HEK293 (cell line): Measurements from ENCODE around the gene WIPF3.

Experiments
- RBAK ChIP-seq: fragments of 450-650 bp; formaldehyde crosslinking; IDR thresholded peaks from 2 replicates; pipeline ENCODE4 v1.5.1; 2016; ENCODE audit warnings: missing biosample characterization, missing genetic modification characterization
- YY1 ChIP-seq: fragments of 450-650 bp; formaldehyde crosslinking; IDR thresholded peaks from 2 replicates; pipeline ENCODE4 v1.5.1; 2018; ENCODE audit warnings: missing biosample characterization, missing genetic modification characterization
- ZNF292 ChIP-seq: fragments of 450-650 bp; formaldehyde crosslinking; IDR thresholded peaks from 2 replicates; pipeline ENCODE4 v1.5.1; 2016; ENCODE audit warnings: low read depth, missing biosample characterization, missing genetic modification characterization, borderline replicate concordance
- ZNF302 ChIP-seq: fragments of 450-650 bp; formaldehyde crosslinking; IDR thresholded peaks from 2 replicates; pipeline ENCODE4 v1.5.1; 2016; ENCODE audit warnings: missing biosample characterization, missing genetic modification characterization, low read depth
- ZNF423 ChIP-seq: fragments of 450-650 bp; formaldehyde crosslinking; IDR thresholded peaks from 2 replicates; pipeline ENCODE4 v1.5.1; 2016; ENCODE audit warnings: missing biosample characterization, missing genetic modification characterization
- ZNF530 ChIP-seq: fragments of 450-650 bp; formaldehyde crosslinking; IDR thresholded peaks from 2 replicates; pipeline ENCODE4 v1.5.1; 2016; ENCODE audit warnings: low read depth, missing biosample characterization, missing genetic modification characterization
- ZNF548 ChIP-seq: fragments of 450-650 bp; formaldehyde crosslinking; IDR thresholded peaks from 2 replicates; pipeline ENCODE4 v1.5.1; 2016; ENCODE audit warnings: missing biosample characterization, missing genetic modification characterization
- TF ChIP-seq, protein P1 (sequence below): fragments of 450-650 bp; formaldehyde crosslinking; IDR thresholded peaks from 2 replicates; pipeline ENCODE4 v1.5.1; 2016; ENCODE audit warnings: missing biosample characterization, missing genetic modification characterization
- TF ChIP-seq, protein P2 (sequence below): fragments of 450-650 bp; formaldehyde crosslinking; IDR thresholded peaks from 2 replicates; pipeline ENCODE4 v1.5.1; 2017; ENCODE audit warnings: missing biosample characterization, mild to moderate bottlenecking, missing genetic modification characterization, moderate library complexity
- TF ChIP-seq, protein P3 (sequence below): fragments of 450-650 bp; formaldehyde crosslinking; IDR thresholded peaks from 2 replicates; pipeline ENCODE4 v1.5.1; 2016; ENCODE audit warnings: missing biosample characterization, missing genetic modification characterization, low read depth
- TF ChIP-seq, protein P4 (sequence below): fragments of 450-650 bp; IDR thresholded peaks from 2 replicates; pipeline ENCODE4 v1.5.1; 2018; ENCODE audit warnings: missing biosample characterization, missing genetic modification characterization
- TF ChIP-seq, protein P5 (sequence below): fragments of 450-650 bp; formaldehyde crosslinking; IDR thresholded peaks from 2 replicates; pipeline ENCODE4 v1.5.1; 2016; ENCODE audit warnings: missing biosample characterization, missing genetic modification characterization, low read depth
- TF ChIP-seq, protein P6 (sequence below): fragments of 450-650 bp; formaldehyde crosslinking; IDR thresholded peaks from 2 replicates; pipeline ENCODE4 v1.5.1; 2016; ENCODE audit warnings: missing biosample characterization, missing genetic modification characterization

DNA sequence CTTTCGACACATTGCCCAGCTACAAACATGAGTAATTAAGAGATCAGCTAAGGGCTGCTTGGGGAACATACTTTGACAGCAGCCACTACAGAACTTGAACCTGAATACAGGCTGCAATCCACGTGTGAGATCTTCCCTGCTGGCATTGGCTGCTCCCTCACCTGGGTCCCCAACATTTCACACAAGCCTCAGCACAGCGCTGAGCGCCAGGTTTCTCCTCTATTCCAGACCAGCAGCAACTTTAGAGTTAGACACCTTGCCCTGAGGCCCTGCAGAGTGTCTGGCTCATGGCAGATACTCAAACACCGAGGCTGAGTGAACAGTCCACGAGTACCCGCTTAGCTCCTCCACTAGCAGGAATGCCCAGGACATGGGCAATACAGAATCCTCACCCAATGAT is 1.3 kb upstream of the WIPF3 start:
- TF ChIP-seq, protein P1, sequence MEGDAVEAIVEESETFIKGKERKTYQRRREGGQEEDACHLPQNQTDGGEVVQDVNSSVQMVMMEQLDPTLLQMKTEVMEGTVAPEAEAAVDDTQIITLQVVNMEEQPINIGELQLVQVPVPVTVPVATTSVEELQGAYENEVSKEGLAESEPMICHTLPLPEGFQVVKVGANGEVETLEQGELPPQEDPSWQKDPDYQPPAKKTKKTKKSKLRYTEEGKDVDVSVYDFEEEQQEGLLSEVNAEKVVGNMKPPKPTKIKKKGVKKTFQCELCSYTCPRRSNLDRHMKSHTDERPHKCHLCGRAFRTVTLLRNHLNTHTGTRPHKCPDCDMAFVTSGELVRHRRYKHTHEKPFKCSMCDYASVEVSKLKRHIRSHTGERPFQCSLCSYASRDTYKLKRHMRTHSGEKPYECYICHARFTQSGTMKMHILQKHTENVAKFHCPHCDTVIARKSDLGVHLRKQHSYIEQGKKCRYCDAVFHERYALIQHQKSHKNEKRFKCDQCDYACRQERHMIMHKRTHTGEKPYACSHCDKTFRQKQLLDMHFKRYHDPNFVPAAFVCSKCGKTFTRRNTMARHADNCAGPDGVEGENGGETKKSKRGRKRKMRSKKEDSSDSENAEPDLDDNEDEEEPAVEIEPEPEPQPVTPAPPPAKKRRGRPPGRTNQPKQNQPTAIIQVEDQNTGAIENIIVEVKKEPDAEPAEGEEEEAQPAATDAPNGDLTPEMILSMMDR (tag by site-specific recombination) = no peak
- no peak for TF ChIP-seq ZNF530
- TF ChIP-seq YY1 (tag by site-specific recombination) = no peak
- TF ChIP-seq ZNF302 (tag by site-specific recombination) = no peak
- no peak for TF ChIP-seq ZNF292
- TF ChIP-seq, protein P2, sequence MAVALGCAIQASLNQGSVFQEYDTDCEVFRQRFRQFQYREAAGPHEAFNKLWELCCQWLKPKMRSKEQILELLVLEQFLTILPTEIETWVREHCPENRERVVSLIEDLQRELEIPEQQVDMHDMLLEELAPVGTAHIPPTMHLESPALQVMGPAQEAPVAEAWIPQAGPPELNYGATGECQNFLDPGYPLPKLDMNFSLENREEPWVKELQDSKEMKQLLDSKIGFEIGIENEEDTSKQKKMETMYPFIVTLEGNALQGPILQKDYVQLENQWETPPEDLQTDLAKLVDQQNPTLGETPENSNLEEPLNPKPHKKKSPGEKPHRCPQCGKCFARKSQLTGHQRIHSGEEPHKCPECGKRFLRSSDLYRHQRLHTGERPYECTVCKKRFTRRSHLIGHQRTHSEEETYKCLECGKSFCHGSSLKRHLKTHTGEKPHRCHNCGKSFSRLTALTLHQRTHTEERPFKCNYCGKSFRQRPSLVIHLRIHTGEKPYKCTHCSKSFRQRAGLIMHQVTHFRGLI (tag by site-specific recombination) = no peak
- TF ChIP-seq, protein P3, sequence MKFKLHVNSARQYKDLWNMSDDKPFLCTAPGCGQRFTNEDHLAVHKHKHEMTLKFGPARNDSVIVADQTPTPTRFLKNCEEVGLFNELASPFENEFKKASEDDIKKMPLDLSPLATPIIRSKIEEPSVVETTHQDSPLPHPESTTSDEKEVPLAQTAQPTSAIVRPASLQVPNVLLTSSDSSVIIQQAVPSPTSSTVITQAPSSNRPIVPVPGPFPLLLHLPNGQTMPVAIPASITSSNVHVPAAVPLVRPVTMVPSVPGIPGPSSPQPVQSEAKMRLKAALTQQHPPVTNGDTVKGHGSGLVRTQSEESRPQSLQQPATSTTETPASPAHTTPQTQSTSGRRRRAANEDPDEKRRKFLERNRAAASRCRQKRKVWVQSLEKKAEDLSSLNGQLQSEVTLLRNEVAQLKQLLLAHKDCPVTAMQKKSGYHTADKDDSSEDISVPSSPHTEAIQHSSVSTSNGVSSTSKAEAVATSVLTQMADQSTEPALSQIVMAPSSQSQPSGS = no peak
- TF ChIP-seq RBAK (tag by site-specific recombination) = no peak
- TF ChIP-seq, protein P4, sequence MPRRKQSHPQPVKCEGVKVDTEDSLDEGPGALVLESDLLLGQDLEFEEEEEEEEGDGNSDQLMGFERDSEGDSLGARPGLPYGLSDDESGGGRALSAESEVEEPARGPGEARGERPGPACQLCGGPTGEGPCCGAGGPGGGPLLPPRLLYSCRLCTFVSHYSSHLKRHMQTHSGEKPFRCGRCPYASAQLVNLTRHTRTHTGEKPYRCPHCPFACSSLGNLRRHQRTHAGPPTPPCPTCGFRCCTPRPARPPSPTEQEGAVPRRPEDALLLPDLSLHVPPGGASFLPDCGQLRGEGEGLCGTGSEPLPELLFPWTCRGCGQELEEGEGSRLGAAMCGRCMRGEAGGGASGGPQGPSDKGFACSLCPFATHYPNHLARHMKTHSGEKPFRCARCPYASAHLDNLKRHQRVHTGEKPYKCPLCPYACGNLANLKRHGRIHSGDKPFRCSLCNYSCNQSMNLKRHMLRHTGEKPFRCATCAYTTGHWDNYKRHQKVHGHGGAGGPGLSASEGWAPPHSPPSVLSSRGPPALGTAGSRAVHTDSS (tag by site-specific recombination) = no peak
- TF ChIP-seq, protein P5, sequence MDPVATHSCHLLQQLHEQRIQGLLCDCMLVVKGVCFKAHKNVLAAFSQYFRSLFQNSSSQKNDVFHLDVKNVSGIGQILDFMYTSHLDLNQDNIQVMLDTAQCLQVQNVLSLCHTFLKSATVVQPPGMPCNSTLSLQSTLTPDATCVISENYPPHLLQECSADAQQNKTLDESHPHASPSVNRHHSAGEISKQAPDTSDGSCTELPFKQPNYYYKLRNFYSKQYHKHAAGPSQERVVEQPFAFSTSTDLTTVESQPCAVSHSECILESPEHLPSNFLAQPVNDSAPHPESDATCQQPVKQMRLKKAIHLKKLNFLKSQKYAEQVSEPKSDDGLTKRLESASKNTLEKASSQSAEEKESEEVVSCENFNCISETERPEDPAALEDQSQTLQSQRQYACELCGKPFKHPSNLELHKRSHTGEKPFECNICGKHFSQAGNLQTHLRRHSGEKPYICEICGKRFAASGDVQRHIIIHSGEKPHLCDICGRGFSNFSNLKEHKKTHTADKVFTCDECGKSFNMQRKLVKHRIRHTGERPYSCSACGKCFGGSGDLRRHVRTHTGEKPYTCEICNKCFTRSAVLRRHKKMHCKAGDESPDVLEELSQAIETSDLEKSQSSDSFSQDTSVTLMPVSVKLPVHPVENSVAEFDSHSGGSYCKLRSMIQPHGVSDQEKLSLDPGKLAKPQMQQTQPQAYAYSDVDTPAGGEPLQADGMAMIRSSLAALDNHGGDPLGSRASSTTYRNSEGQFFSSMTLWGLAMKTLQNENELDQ (tag by site-specific recombination) = no peak
- no peak for TF ChIP-seq ZNF423
- TF ChIP-seq, protein P6, sequence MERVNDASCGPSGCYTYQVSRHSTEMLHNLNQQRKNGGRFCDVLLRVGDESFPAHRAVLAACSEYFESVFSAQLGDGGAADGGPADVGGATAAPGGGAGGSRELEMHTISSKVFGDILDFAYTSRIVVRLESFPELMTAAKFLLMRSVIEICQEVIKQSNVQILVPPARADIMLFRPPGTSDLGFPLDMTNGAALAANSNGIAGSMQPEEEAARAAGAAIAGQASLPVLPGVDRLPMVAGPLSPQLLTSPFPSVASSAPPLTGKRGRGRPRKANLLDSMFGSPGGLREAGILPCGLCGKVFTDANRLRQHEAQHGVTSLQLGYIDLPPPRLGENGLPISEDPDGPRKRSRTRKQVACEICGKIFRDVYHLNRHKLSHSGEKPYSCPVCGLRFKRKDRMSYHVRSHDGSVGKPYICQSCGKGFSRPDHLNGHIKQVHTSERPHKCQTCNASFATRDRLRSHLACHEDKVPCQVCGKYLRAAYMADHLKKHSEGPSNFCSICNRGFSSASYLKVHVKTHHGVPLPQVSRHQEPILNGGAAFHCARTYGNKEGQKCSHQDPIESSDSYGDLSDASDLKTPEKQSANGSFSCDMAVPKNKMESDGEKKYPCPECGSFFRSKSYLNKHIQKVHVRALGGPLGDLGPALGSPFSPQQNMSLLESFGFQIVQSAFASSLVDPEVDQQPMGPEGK = no peak
- TF ChIP-seq ZNF548 (tag by site-specific recombination) = no peak
